ENCODE results near the gene DZIP3.
"Not testable (repeated sequence)": the region's sequence is repeated elsewhere in the genome, so short reads cannot be mapped to it uniquely, and the experiment has no call there.

DZIP3 gene

GRCh38 chr3:108599677-108600409 lies 10.3 kb downstream of the DZIP3 start:
- DNase-seq = no peak

- DNase-seq = no peak
Measured at GRCh38 chr3:108602249-108602934, 12.9 kb downstream of the DZIP3 start.

DNA sequence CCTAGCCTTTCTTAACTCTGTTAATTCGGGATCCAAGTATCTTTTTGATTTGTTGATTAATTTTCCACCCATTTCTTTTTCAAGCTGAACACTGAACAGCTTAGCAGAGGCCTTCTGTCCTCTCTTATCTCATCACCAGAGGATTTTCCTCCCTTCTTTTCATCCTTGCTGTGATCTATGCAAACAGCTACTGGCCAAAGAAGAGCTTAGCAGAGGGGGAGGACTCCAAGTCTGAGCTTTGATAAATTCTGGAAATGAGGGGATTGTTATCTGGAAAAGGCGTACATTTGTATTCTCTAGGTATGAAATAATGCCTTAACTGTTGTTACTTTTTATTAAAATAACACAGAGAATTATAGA lies 13.4 kb downstream of the DZIP3 start:
- DNase-seq = no peak

DNA sequence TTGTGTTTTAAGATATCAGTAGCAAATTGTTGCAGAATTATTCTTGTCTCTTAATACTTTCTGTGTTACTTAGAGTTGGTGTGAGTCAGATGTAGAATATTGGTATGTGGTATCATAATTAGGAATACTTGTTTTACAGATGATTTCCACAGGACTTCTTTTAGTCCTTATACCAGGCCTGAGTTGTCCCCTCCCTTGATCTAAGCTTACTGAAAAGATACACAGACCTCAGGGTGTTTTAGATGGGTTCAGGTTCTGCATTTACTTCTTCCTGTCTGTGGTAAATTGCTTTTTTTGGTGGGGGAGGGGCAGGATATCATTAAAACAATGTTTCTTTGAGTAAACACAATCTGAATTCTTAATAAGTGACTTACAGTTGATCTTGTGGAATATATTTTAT lies 14.2 kb downstream of the DZIP3 start:
- no peak for DNase-seq

- DNase-seq = no peak
Measured at GRCh38 chr3:108605028-108605427, 15.5 kb downstream of the DZIP3 start.

GRCh38 chr3:108605491-108605890 lies 16.0 kb downstream of the DZIP3 start:
- no peak for DNase-seq

DNA sequence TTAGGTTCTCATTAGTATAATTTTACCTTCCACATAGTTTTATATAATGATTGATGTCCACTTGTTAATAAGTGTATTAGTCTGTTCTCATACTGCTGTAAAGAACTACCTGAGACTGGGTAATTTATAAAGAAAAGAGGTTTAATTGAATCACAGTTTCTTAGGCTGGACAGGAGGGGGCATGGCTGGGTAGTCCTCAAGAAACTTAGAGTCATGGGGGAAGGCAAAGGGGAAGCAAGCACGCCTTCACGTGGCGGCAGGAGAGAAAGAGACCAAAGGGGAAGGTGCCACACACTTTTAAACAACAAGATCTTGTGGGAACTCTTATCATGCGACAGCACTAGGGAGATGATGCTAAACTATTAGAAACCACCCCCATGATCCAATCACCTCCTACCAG lies 19.2 kb downstream of the DZIP3 start:
- no peak for DNase-seq

DNA sequence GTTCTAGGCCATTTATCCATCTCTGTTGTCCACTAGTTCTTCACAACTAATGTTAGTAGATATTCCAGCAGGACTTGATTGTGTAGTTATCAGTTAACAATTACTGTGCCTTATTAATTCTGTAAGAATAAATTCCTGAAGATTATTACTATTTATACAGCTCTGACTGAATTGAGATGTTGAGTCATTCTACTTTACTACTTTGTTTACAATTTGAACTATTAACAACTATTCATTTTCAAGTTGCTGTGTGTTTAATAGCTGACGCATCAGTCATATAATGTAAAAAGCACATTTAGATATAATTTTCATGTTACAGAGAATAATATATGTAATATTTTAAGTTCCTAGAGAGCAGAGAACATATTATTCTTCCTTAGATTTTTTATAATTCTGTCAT lies 21.1 kb downstream of the DZIP3 start:
- DNase-seq = no peak

DNA sequence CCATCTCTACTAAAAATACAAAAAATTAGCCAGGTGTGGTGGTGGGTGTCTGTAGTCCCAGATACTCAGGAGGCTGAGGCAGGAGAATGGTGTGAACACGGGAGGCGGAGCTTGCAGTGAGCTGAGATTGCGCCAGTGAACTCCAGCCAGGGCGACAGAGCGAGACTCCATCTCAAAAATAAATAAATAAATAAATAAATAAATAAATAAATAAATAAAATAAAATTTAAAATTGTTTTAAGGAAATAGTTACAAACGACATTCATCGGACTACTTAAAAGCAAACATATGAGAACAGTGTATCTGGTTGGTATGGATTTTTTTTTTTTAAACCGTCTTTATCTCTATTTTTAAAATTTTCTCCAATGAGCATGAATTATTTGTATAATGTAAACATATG lies 26.6 kb downstream of the DZIP3 start:
- not testable (repeated sequence) for DNase-seq

DNA sequence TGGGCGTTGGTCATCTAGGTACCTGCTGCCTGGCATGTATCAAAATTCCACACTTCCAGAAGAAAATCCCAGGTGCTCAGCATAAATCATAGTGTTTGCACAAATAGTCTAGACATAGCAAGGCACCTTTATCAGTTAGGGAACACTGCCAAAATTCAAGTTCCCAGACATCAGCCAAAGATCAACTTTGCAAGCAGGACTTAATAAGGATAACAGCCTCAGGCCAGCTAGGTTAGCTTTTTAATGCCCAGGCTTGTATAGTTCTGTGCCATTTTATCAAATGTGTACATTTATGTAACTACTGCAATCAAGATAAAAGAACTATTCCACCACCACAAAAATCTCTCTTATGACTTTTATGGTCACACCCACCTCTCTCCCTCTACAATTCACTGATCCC lies 30.7 kb downstream of the DZIP3 start:
- DNase-seq = no peak

GRCh38 chr3:108623504-108623903 lies 34.0 kb downstream of the DZIP3 start:
- DNase-seq = no peak

- no peak for DNase-seq
Measured at GRCh38 chr3:108629974-108630373, 40.5 kb downstream of the DZIP3 start.

- DNase-seq = no peak
Measured at GRCh38 chr3:108642526-108642925, 53.0 kb downstream of the DZIP3 start.

DNA sequence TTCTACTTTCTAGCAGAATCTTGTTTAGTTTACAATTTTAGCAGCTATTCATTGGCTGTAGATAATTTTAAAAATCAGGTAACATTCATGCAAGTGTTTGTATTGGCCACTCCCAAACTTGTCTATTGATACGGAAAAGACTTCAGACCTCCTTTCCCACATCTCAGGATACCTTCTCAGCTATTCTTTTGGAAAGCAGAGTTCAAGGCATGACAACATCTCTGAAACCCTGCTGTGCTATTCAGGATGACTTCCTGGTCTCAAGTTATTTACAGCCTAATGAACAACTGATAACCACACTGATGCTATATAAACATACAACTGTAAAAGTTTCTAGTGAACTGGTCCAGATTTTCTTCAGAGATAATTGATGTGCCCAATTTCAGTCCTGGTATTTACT lies 55.8 kb downstream of the DZIP3 start:
- no peak for DNase-seq

- DNase-seq = not testable (repeated sequence)
Measured at GRCh38 chr3:108655664-108656063, 66.1 kb downstream of the DZIP3 start.

- no peak for DNase-seq
Measured at GRCh38 chr3:108661699-108662098, 72.2 kb downstream of the DZIP3 start.

DNA sequence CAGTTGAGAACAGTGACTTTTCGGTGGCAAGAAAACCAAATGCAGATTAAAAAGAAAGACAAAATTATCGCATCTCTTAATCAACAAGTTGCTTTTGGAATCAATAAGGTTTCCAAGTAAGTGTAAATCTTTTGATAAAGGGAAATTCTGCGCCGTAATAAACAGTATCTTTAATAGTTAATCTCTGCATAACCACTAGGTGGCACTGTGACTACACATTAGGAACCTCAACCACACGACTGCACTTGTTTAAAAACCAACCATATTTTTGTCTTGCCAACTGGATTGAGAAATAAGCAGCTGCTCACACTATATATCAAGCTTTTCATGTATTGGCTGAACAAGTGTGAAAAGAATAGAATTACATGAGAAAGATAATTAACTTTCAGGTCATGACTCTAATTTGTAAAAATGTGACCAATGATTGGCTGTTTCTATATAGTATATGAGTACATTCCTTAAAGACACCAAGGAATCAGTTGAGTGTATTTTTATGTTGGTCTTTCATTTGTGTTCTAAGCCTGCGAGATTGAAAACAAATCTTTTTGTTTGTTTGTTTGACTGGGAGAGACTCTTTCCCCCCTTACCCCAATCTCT lies 72.7 kb downstream of the DZIP3 start:
- peak; percentile 59 for DNase-seq

DNA sequence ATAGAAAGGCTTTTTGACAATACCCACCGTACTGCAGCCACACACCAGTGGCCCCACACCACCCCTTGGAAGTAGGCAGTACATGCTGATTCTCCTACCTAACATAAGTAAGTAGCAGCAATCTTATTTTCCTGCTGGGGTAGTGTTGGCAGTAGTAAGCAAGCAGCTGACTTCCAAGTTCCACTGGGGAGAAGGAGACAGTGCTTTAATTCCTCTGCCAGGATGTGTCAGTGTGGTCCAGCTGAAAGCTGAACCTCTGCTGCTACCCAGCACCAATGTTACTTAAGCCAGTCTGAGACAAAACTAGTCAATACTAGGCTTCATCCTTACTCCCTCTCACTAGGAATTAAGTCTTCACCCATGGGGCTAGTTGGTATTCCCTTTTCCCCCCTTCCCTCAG lies 74.7 kb downstream of the DZIP3 start:
- no peak for DNase-seq

GRCh38 chr3:108667312-108667711 lies 77.8 kb downstream of the DZIP3 start:
- DNase-seq = no peak

- no peak for DNase-seq
Measured at GRCh38 chr3:108669208-108669607, 79.7 kb downstream of the DZIP3 start.

DNA sequence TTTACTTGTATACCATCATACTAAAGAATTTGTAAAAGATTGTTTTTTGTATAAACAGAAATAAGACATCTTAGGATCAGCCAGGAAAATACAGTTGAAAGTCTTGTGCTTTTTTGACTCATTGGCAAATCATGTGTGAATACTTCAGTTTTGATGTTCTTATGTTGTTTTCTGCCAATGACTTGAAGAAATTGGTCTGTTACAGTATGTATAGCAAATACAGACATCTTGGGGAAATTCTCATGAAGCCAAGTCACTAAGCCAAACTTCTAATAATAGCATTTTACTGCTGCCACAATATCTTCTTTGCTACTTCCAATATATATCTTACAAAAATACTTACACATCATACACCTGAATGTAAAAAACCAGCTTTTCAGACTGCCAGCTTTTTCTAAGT lies 83.2 kb downstream of the DZIP3 start:
- no peak for DNase-seq

DNA sequence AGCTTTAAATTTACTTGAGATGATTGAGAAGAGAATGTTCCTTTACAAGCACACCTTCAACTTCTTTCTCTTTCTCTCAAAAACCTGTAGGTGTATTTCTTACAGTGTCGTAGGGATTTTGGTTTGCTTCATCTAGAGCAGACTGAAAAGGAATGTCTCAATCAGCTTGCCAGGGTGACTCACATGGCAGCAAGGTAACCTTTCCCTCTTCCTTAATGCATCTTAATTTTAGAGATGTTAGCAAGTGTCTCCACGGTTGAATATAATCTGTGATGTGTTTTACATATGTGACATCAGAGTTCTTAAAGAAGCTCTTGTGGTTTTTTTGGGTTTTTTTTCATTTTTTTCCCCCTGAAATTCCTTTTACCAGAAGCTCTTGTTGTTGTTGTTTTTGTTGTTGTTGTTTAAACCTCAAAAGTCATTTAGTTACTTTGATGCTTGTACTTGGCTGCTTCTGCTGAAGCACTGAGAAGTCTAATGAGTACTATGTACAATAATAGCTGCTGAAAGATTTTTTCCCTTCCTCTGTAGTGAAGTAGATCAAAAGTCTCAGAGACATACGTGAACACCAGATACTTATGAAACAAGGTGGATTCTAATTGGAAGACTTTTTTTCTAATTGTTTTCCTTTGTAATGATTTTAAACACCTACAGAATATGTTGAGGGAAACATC lies 84.6 kb downstream of the DZIP3 start:
- no peak for DNase-seq

- DNase-seq = no peak
Measured at GRCh38 chr3:108677811-108678210, 88.3 kb downstream of the DZIP3 start.

GRCh38 chr3:108692286-108692685 lies 102.8 kb downstream of the DZIP3 start:
- DNase-seq = not testable (repeated sequence)

Measured in NCI-H2029 (cell line).